ENCODE data around the gene KBTBD13.
"Not testable (repeated sequence)": the region's sequence is repeated elsewhere in the genome, so short reads cannot be mapped to it uniquely, and the experiment has no call there.

Gene KBTBD13

DNA sequence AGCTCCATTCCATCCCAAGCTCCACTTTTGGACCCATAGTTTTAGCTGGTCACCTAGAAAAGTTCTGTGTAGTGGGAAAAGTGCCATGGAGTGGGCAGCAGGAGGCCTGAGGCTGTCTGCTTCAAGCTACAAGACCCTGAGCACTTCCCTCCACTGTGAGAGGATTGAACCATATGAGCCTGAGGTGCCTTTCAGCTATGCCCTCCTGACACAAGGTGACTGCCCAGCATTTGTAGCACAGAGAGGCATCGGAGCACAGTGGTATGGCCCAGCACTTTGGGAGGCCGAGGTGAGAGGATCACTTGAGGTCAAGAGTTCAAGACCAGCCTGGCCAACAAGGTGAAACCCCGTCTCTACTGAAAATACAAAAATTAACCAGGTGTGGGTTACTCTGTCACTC, 3.9 kb upstream of the KBTBD13 start:
- H3K36me3 ChIP-seq (ENCODE audit: control insufficient read depth, insufficient read depth, low read length, severe bottlenecking), result no peaks in the 10 kb centered on the region
- no peaks in the 10 kb centered on the region for H3K9me3 ChIP-seq (ENCODE audit: control insufficient read depth, low read length)
- H3K4me3 ChIP-seq (ENCODE audit: low read length), result no peak overlapping the region
- H3K4me1 ChIP-seq (ENCODE audit: control insufficient read depth, insufficient read depth, low read length), result peaks cover 32% of the 10 kb centered on the region
- peaks cover 13% of the 10 kb centered on the region for H3K27me3 ChIP-seq (replicated peaks; ENCODE audit: control insufficient read depth, insufficient read depth, low read length)
- no peak overlapping the region for H3K9ac ChIP-seq (ENCODE audit: low read length)
- no peak for DNase-seq (ENCODE audit: low read depth)

DNA sequence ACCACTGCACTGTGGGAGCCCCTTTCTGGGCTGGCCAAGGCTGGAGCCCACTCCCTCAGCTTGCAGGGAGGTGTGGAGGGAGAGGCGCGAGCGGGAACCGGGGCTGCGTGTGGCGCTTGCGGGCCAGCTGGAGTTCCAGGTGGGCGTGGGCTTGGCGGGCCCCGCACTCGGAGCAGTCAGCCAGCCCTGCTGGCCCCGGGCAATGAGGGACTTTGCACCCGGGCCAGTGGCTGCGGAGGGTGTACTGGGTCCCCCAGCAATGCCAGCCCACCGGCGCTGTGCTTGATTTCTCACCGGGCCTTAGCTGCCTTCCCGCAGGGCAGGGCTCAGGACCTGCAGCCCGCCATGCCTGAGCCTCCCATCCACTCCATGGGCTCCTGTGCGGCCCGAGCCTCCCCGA, 1.6 kb upstream of the KBTBD13 start:
- H3K4me1 ChIP-seq (ENCODE audit: control insufficient read depth, insufficient read depth, low read length), result peaks cover 12% of the 10 kb centered on the region
- H3K9me3 ChIP-seq (ENCODE audit: control insufficient read depth, low read length); H3K9ac ChIP-seq (ENCODE audit: low read length); H3K4me3 ChIP-seq (ENCODE audit: low read length); DNase-seq (ENCODE audit: low read depth); H3K36me3 ChIP-seq (ENCODE audit: control insufficient read depth, insufficient read depth, low read length, severe bottlenecking): not testable (repeated sequence)
- peaks cover 23% of the 10 kb centered on the region for H3K27me3 ChIP-seq (replicated peaks; ENCODE audit: control insufficient read depth, insufficient read depth, low read length)

DNA sequence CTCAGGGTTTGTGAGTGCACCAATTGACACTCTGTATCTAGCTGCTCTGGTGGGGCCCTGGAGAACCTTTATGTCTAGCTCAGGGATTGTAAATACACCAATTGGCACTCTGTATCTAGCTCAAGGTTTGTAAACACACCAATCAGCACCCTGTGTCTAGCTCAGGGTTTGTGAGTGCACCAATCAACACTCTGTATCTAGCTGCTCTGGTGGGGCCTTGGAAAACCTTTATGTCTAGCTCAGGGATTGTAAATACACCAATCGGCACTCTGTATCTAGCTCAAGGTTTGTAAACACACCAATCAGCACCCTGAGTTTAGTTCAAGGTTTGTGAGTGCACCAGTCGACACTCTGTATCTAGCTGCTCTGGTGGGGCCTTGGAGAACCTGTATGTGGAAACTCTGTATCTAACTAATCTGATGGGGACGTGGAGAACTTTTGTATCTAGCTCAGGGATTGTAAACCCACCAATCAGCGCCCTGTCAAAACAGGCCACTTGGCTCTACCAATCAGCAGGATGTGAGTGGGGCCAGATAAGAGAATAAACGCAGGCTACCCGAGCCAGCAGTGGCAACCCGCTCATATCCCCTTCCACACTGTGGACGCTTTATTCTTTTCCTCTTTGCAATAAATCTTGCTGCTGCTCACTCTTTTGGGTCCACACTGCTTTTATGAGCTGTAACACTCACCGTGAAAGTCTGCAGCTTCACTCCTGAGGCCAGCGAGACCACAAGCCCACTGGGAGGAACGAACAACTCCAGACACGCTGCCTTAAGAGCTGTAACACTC, 745 bp upstream of the KBTBD13 start:
- peaks cover 12% of the 10 kb centered on the region for H3K4me1 ChIP-seq (ENCODE audit: control insufficient read depth, insufficient read depth, low read length)
- H3K4me3 ChIP-seq (ENCODE audit: low read length); H3K9me3 ChIP-seq (ENCODE audit: control insufficient read depth, low read length); H3K9ac ChIP-seq (ENCODE audit: low read length); H3K36me3 ChIP-seq (ENCODE audit: control insufficient read depth, insufficient read depth, low read length, severe bottlenecking); DNase-seq (ENCODE audit: low read depth): not testable (repeated sequence)
- H3K27me3 ChIP-seq (replicated peaks; ENCODE audit: control insufficient read depth, insufficient read depth, low read length), result peaks cover 26% of the 10 kb centered on the region

DNA sequence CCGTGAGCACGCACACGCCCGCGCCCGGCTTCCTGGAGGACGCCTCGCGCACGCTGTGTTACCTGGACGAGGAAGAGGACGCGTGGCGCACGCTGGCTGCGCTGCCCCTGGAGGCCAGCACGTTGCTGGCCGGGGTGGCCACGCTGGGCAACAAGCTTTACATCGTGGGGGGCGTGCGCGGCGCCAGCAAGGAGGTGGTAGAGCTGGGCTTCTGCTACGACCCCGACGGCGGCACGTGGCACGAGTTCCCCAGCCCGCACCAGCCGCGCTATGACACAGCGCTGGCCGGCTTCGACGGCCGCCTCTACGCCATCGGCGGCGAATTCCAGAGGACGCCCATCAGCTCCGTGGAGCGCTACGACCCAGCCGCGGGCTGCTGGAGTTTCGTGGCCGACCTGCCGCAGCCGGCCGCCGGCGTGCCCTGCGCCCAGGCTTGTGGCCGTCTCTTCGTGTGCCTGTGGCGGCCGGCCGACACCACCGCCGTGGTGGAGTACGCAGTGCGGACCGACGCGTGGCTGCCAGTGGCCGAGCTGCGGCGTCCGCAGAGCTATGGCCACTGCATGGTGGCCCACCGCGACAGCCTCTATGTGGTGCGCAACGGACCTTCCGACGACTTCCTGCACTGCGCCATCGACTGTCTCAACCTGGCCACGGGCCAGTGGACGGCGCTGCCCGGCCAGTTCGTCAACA, 890 bp downstream of the KBTBD13 start:
- H3K9ac ChIP-seq (ENCODE audit: low read length), result no peak overlapping the region
- no peak for DNase-seq (ENCODE audit: low read depth)
- H3K4me1 ChIP-seq (ENCODE audit: control insufficient read depth, insufficient read depth, low read length), result no peaks in the 10 kb centered on the region
- H3K9me3 ChIP-seq (ENCODE audit: control insufficient read depth, low read length), result no peaks in the 10 kb centered on the region
- H3K27me3 ChIP-seq (replicated peaks; ENCODE audit: control insufficient read depth, insufficient read depth, low read length), result peaks cover 29% of the 10 kb centered on the region
- no peak overlapping the region for H3K4me3 ChIP-seq (ENCODE audit: low read length)
- H3K36me3 ChIP-seq (ENCODE audit: control insufficient read depth, insufficient read depth, low read length, severe bottlenecking), result no peaks in the 10 kb centered on the region

DNA sequence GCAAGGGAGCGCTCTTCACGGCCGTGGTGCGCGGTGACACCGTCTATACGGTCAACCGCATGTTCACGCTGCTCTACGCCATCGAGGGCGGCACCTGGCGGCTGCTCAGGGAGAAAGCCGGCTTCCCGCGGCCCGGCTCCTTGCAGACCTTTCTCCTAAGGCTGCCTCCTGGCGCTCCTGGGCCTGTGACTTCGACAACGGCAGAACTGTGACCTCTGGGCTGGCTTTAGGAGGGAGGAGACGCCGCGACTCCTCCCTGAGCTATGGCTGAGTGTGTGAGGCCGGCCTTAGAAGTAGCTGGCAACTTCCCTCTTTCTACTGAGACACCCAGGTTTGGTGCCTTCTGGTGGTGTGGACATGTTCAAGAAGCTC, 1.4 kb downstream of the KBTBD13 start:
- Histone ChIP-seq H3K27me3 (replicated peaks; ENCODE audit: control insufficient read depth, insufficient read depth, low read length) (peaks cover 31% of the 10 kb centered on the region), H3K4me1 (ENCODE audit: control insufficient read depth, insufficient read depth, low read length) (no peaks in the 10 kb centered on the region), H3K9ac (ENCODE audit: low read length) (no peak overlapping the region), H3K4me3 (ENCODE audit: low read length) (no peak overlapping the region), H3K9me3 (ENCODE audit: control insufficient read depth, low read length) (no peaks in the 10 kb centered on the region), H3K36me3 (ENCODE audit: control insufficient read depth, insufficient read depth, low read length, severe bottlenecking) (no peaks in the 10 kb centered on the region)
- DNase-seq (ENCODE audit: low read depth), result peak; percentile 61

DNA sequence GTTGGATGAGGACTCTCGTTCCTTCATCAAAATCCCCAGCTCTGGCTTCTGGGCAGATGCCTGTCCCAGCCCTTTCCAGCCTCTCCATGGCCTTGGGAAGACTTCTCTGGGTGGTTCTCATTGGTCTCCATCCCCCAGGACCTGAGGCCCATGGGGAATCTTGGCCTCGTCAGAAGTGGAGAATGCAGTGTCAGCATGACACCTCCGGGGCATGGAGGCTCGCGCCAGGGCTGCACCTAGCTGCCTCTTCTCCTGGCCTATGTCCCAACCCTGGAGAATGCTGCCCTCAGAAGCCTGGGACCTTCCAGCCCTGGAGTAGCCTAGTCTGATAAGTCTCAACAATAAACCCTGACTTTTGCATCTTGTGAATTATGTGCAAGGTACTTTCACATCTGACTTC, 3.0 kb downstream of the KBTBD13 start:
- no peak for DNase-seq (ENCODE audit: low read depth)
- no peaks in the 10 kb centered on the region for H3K9me3 ChIP-seq (ENCODE audit: control insufficient read depth, low read length)
- peaks cover 2% of the 10 kb centered on the region for H3K4me1 ChIP-seq (ENCODE audit: control insufficient read depth, insufficient read depth, low read length)
- no peak overlapping the region for H3K9ac ChIP-seq (ENCODE audit: low read length)
- H3K4me3 ChIP-seq (ENCODE audit: low read length), result no peak overlapping the region
- peaks cover 40% of the 10 kb centered on the region for H3K27me3 ChIP-seq (replicated peaks; ENCODE audit: control insufficient read depth, insufficient read depth, low read length)
- H3K36me3 ChIP-seq (ENCODE audit: control insufficient read depth, insufficient read depth, low read length, severe bottlenecking), result no peaks in the 10 kb centered on the region

DNA sequence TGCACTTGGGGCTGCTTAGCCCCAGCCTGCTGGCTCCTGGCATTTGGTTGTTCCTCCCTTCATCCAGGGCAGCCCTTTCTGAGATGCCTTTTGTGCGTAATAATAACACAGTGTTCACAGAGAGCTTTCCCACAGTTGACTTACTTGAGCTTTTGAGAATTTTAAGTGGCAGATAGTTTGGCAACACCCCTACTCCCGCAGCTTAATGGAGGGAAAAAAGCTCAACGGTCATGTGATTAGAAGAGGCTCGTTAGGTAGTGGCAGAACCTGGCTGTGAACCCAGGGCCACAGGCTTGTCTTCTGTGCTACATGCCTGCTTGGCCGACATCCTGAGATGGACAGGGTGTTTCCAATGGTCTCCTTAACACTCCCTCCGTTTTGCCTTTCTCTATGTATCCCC, 4.7 kb downstream of the KBTBD13 start:
- H3K9me3 ChIP-seq (ENCODE audit: control insufficient read depth, low read length), result no peaks in the 10 kb centered on the region
- H3K27me3 ChIP-seq (replicated peaks; ENCODE audit: control insufficient read depth, insufficient read depth, low read length), result peaks cover 54% of the 10 kb centered on the region
- H3K4me3 ChIP-seq (ENCODE audit: low read length), result no peak overlapping the region
- peaks cover 15% of the 10 kb centered on the region for H3K4me1 ChIP-seq (ENCODE audit: control insufficient read depth, insufficient read depth, low read length)
- H3K9ac ChIP-seq (ENCODE audit: low read length), result no peak overlapping the region
- DNase-seq (ENCODE audit: low read depth), result no peak
- no peaks in the 10 kb centered on the region for H3K36me3 ChIP-seq (ENCODE audit: control insufficient read depth, insufficient read depth, low read length, severe bottlenecking)

DNA sequence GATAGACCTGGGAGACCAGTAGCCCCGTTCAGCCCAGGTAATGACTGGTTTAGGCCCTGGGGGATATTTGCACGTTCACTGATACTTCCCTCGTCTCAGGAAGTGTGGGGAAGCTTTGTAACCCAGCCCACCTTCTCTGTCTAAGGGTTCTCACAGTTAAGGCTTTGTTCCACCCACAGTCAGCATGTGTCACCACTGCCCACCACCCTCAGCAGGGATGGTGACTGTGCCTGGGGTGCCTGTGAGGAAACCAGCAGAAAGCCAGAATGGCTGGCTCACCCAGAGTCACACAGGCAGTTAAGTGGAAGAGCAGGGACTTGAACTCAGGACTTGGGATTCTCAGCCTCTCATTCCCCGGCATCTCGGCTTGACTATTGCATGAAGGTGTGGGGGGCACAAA, 5.2 kb downstream of the KBTBD13 start:
- Histone ChIP-seq H3K4me1 (ENCODE audit: control insufficient read depth, insufficient read depth, low read length) (peaks cover 15% of the 10 kb centered on the region), H3K9me3 (ENCODE audit: control insufficient read depth, low read length) (no peaks in the 10 kb centered on the region), H3K4me3 (ENCODE audit: low read length) (no peak overlapping the region), H3K9ac (ENCODE audit: low read length) (no peak overlapping the region), H3K36me3 (ENCODE audit: control insufficient read depth, insufficient read depth, low read length, severe bottlenecking) (no peaks in the 10 kb centered on the region), H3K27me3 (replicated peaks; ENCODE audit: control insufficient read depth, insufficient read depth, low read length) (peaks cover 52% of the 10 kb centered on the region)
- DNase-seq (ENCODE audit: low read depth), result no peak

DNA sequence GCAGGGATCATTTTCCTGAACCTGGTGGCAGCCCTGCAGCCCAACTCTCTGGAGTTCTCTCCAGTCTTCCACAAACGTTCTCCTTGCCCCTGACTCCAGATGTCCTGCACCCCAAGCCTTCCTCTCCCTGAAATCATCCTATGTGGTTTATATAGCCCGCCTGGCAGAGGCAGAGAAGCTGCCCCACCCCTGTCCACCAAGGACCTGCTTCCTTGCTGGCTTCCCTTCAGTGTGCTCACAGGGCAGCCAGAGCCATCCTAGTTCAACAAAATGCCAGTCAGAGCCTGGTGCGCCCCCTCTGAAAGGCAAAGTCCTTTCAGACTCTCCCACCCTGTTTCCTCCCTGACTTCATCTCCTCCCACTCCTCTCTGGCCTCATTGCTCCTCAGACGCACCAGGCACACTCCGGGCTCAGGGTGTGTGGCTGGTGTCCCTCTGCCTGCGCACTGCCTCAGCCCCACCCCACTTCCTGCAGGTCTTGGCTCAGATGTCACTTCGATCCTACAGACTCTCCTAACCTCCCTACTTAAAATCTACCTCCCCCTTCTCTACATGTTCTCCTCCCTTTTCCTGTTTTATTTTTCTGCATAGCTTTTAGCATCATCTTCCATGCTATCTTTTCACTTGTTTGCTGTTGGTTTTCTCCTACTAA, 5.9 kb downstream of the KBTBD13 start:
- peaks cover 15% of the 10 kb centered on the region for H3K4me1 ChIP-seq (ENCODE audit: control insufficient read depth, insufficient read depth, low read length)
- no peak for DNase-seq (ENCODE audit: low read depth)
- H3K9ac ChIP-seq (ENCODE audit: low read length), result no peak overlapping the region
- H3K27me3 ChIP-seq (replicated peaks; ENCODE audit: control insufficient read depth, insufficient read depth, low read length), result peaks cover 50% of the 10 kb centered on the region
- H3K9me3 ChIP-seq (ENCODE audit: control insufficient read depth, low read length), result no peaks in the 10 kb centered on the region
- no peak overlapping the region for H3K4me3 ChIP-seq (ENCODE audit: low read length)
- no peaks in the 10 kb centered on the region for H3K36me3 ChIP-seq (ENCODE audit: control insufficient read depth, insufficient read depth, low read length, severe bottlenecking)

DNA sequence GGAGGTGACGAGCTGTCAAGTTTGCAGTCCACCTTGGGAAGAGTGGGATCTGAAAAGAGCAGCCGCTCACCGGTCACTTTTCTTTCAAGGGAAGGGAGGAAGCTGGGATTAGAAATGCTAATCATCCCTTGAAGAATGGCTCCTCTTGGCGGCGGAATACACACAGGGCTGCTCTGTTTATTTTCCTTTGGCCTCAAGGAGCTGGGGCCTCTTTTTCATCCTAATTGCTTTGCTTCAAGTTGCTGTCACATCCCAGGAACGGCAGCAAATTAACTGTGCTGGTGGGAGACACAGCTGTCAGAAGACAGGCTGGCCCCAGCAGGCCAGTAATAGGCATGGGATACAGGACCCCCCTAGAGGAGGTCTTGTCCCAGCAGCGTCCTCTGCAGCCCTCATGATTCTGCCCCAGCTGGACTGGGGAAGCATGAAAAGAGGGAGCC, 6.7 kb downstream of the KBTBD13 start:
- H3K4me1 ChIP-seq (ENCODE audit: control insufficient read depth, insufficient read depth, low read length), result peaks cover 15% of the 10 kb centered on the region

DNA sequence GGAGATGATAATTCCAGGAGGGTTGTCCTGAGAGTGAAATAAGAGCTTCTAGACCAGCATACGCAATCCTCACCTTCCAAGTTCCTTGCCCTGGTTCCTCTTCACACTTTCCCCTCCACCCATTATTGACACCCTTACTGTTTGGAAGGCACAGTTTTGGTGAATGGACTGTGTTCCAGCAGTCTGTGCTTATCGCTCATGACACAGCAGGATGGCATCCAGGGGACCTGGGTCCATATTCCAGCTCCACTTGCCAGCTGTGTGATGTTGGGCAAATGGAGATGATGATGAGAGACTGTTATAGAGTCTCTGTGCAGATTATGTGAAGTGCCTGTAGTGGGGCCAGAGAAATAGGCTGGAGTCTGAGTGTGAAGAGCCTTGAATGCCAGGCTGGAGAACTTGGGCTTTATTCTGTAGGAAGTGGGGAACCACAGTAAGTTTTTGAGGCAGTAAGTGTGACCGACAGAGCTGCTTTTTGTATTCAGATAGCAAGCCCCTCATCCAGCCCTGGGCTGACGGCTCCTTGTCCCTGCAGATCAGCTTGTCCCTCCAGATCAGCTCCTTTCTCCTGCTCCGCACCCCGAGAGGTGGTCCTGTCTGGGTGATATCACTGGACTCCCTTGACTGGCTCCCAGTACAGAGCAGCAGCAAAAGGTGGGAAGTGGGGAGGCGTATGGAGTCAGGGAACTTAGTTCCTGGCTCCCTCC, 8.1 kb downstream of the KBTBD13 start:
- H3K4me1 ChIP-seq (ENCODE audit: control insufficient read depth, insufficient read depth, low read length), result peaks cover 28% of the 10 kb centered on the region
- no peak overlapping the region for H3K9ac ChIP-seq (ENCODE audit: low read length)
- H3K4me3 ChIP-seq (ENCODE audit: low read length), result no peak overlapping the region

More for the DNA sequence above, 6.7 kb downstream of the KBTBD13 start:
- peaks cover 46% of the 10 kb centered on the region for H3K27me3 ChIP-seq (replicated peaks; ENCODE audit: control insufficient read depth, insufficient read depth, low read length)
- no peaks in the 10 kb centered on the region for H3K36me3 ChIP-seq (ENCODE audit: control insufficient read depth, insufficient read depth, low read length, severe bottlenecking)
- DNase-seq (ENCODE audit: low read depth), result peak; percentile 43
- H3K9me3 ChIP-seq (ENCODE audit: control insufficient read depth, low read length), result no peaks in the 10 kb centered on the region
- H3K4me3 ChIP-seq (ENCODE audit: low read length), result no peak overlapping the region
- H3K9ac ChIP-seq (ENCODE audit: low read length), result no peak overlapping the region

More for the DNA sequence above, 8.1 kb downstream of the KBTBD13 start:
- no peak for DNase-seq (ENCODE audit: low read depth)
- peaks cover 41% of the 10 kb centered on the region for H3K27me3 ChIP-seq (replicated peaks; ENCODE audit: control insufficient read depth, insufficient read depth, low read length)
- no peaks in the 10 kb centered on the region for H3K9me3 ChIP-seq (ENCODE audit: control insufficient read depth, low read length)
- no peaks in the 10 kb centered on the region for H3K36me3 ChIP-seq (ENCODE audit: control insufficient read depth, insufficient read depth, low read length, severe bottlenecking)
